Nephron (organoid): Measurements from ENCODE around the gene ZFP36L2.

Experiments used
- H3K27ac Mint-ChIP-seq, 3 experiments: 2 replicates each; pipeline ENCODE4 v1.8.0; 2020; ENCODE audit warnings: mixed read lengths in 3 of 3, mild to moderate bottlenecking in 2 of 3, moderate library complexity in 1 of 3
- H3K27me3 Mint-ChIP-seq: 2 replicates; pipeline ENCODE4 v1.8.0; 2021; ENCODE audit warnings: low read depth, mild to moderate bottlenecking, moderate library complexity, mixed read lengths
- H3K36me3 Mint-ChIP-seq: 2 replicates; pipeline ENCODE4 v1.8.0; 2020; ENCODE audit warnings: low read depth, mixed read lengths
- H3K4me1 Mint-ChIP-seq: 2 replicates; pipeline ENCODE4 v1.8.0; 2020; ENCODE audit warnings: mixed read lengths
- H3K4me3 Mint-ChIP-seq, 3 experiments: 2 replicates each; pipeline ENCODE4 v1.8.0; 2020; ENCODE audit warnings: mild to moderate bottlenecking in 3 of 3, mixed read lengths in 3 of 3, moderate library complexity in 2 of 3
- H3K9me3 Mint-ChIP-seq: 2 replicates; pipeline ENCODE4 v1.8.0; 2020; ENCODE audit warnings: mixed read lengths
- TF ChIP-seq, protein P1 (sequence below), 3 experiments: fragments of 200-600 bp; sonication (generic); IDR thresholded peaks; one replicate each; pipeline ENCODE4 v1.5.0; 2021; ENCODE audit warnings: antibody characterized with exemption in 3 of 3; ENCODE audit not compliant: unreplicated experiment in 3 of 3

ZFP36L2 gene

DNA sequence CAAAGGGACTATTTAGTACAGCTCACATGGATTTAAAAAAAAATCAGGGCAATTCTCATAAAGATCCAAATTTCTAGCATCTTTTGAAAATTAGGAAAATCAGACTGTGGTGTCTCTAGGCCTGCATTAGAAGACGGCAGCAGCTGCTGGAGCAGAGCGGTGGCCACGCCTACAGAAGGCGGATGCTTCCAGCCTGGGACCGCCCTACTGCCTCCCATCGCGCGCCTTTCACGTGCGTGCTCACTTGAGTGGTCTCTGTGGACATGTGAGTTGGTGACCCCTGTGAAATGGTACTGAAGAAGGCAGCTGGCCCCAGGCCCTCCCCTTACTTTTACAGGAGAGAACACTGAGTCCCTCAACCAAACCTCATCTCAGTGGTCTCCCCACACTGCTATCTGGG lies 15.2 kb upstream of the ZFP36L2 start:
- Mint-ChIP-seq H3K36me3 (no peaks in the 10 kb centered on the region), H3K4me3 (no peak overlapping the region), H3K27me3 (no peaks in the 10 kb centered on the region), H3K4me1 (peaks cover 24% of the 10 kb centered on the region), H3K9me3 (no peaks in the 10 kb centered on the region), H3K27ac (peak overlapping the region in 1 of 3 experiments; percentile 26)
- TF ChIP-seq, protein P1, sequence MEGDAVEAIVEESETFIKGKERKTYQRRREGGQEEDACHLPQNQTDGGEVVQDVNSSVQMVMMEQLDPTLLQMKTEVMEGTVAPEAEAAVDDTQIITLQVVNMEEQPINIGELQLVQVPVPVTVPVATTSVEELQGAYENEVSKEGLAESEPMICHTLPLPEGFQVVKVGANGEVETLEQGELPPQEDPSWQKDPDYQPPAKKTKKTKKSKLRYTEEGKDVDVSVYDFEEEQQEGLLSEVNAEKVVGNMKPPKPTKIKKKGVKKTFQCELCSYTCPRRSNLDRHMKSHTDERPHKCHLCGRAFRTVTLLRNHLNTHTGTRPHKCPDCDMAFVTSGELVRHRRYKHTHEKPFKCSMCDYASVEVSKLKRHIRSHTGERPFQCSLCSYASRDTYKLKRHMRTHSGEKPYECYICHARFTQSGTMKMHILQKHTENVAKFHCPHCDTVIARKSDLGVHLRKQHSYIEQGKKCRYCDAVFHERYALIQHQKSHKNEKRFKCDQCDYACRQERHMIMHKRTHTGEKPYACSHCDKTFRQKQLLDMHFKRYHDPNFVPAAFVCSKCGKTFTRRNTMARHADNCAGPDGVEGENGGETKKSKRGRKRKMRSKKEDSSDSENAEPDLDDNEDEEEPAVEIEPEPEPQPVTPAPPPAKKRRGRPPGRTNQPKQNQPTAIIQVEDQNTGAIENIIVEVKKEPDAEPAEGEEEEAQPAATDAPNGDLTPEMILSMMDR (IDR thresholded peaks at IDR 0.05; ENCODE audit: unreplicated experiment in 3 of 3) = no peak

DNA sequence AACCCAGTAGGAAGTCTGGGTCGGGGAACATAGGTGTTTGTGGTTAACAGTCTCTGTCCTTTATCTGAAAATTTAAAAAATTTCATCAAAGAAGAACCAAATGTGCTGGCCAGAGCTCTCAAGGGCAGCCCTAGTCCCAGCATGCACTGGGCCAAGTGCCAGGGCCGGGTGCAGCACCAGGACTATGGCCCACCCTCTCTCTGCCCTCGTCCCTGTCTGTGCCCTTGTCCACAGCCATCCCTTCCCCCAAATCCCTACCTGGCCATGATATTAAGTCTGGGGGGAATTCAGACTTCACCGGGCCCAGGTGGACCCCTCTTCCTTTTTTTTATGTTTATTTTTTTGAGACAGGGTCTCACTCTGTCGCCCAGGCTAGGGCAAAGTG lies 14.4 kb upstream of the ZFP36L2 start:
- H3K4me1 Mint-ChIP-seq = peaks cover 30% of the 10 kb centered on the region
- H3K36me3 Mint-ChIP-seq = peaks cover 5% of the 10 kb centered on the region
- TF ChIP-seq, protein P1 (IDR thresholded peaks at IDR 0.05; ENCODE audit: unreplicated experiment in 3 of 3) = no peak
- no peak overlapping the region for H3K4me3 Mint-ChIP-seq
- H3K27ac Mint-ChIP-seq = peak overlapping the region in 1 of 3 experiments; percentile 37
- H3K9me3 Mint-ChIP-seq = no peaks in the 10 kb centered on the region
- H3K27me3 Mint-ChIP-seq = no peaks in the 10 kb centered on the region

DNA sequence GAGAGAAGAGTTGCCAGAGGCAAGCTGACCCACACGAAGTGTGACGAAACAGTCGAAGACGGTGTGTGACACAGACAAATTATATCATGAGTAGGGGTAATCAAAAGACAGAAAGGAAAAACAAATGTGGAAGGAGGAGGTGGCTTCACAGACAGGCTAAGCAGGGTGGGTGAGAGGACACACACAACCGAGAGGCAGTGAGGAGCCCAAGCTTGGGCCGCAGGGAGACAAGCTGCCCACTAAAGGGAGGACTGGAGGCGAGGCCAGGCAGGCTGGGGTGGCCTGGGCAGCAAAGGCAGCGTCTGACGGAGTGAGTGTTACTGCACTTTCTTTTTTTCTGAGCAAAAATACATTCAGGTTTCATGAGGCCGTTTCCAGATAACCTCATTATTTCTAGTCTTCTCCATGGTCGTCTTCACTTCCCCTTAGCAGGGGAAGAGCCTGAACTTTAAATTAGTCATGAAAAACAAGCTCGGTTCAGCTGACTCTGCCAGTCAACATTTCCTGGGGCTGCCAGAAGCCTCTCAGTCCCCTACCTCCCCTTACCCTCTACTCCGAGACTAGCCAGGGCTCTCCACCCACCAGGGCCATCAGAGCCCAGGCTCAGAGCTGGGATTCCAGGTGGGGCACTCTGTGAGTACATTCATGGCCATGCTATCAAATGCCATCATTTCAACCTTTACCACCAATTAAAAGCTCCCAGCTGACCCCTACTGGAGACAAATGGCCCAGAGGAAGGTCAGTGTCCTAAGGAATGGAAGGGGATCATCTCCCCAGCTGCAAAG lies 13.8 kb upstream of the ZFP36L2 start:
- Mint-ChIP-seq H3K27ac (peak overlapping the region; percentile 9 to 37 (median 15)), H3K36me3 (peaks cover 5% of the 10 kb centered on the region), H3K4me1 (peaks cover 30% of the 10 kb centered on the region), H3K9me3 (no peaks in the 10 kb centered on the region), H3K27me3 (no peaks in the 10 kb centered on the region), H3K4me3 (no peak overlapping the region)
- TF ChIP-seq, protein P1 (IDR thresholded peaks at IDR 0.05; ENCODE audit: unreplicated experiment in 3 of 3) = no peak

DNA sequence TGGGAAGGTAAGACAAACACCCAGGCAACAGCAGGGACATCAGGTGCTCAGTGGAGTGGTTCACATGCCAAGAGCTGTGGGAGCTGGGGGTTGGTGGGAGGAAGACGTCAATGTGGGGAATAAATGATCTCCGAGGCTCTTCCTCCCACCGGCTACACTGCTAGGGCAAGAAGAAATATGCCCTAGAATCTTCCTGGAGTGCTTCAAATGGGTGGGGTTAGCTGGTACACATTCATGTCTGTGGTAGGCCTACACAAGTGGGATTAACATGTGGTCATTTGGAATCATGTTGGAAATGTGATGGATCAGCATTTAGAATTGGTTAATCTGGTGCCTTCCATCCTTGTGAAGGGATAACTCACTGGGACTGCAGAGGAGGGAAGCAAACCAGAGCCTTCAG lies 12.4 kb upstream of the ZFP36L2 start:
- TF ChIP-seq, protein P1 (IDR thresholded peaks at IDR 0.05; ENCODE audit: unreplicated experiment in 3 of 3) = no peak
- Mint-ChIP-seq H3K36me3 (peaks cover 5% of the 10 kb centered on the region), H3K4me3 (no peak overlapping the region), H3K4me1 (peaks cover 30% of the 10 kb centered on the region), H3K27me3 (no peaks in the 10 kb centered on the region), H3K9me3 (no peaks in the 10 kb centered on the region), H3K27ac (peak overlapping the region; percentile 16 to 93 (median 86))

DNA sequence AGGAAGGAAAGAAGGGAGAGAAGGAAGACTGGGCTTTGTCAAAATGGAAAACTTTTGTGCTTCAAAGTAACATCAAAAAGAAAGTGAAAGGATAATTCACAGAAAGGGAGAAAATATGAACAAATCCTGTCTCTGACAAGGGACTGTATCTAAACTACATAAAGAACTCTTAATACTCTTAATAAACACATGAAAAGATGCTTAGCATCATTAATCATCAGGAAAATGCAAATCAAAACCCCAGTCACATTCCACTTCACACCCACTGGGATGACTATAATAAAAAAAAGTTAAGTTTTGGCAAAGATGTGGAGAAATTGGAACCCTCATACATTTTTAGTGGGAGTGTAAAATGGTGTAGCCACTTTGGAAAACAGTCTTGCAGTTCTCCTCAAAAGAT lies 11.8 kb upstream of the ZFP36L2 start:
- peak overlapping the region; percentile 16 to 93 (median 86) for H3K27ac Mint-ChIP-seq
- H3K36me3 Mint-ChIP-seq = peaks cover 5% of the 10 kb centered on the region
- no peaks in the 10 kb centered on the region for H3K9me3 Mint-ChIP-seq
- H3K4me1 Mint-ChIP-seq = peaks cover 30% of the 10 kb centered on the region
- H3K4me3 Mint-ChIP-seq = peak overlapping the region in 1 of 3 experiments; percentile 43
- TF ChIP-seq, protein P1 (IDR thresholded peaks at IDR 0.05; ENCODE audit: unreplicated experiment in 3 of 3) = no peak
- no peaks in the 10 kb centered on the region for H3K27me3 Mint-ChIP-seq
